ENCODE measurements around the gene EIF3K.
"Not testable (repeated sequence)": the region's sequence is repeated elsewhere in the genome, so short reads cannot be mapped to it uniquely, and the experiment has no call there.

Gene EIF3K, protein sequence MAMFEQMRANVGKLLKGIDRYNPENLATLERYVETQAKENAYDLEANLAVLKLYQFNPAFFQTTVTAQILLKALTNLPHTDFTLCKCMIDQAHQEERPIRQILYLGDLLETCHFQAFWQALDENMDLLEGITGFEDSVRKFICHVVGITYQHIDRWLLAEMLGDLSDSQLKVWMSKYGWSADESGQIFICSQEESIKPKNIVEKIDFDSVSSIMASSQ

DNA sequence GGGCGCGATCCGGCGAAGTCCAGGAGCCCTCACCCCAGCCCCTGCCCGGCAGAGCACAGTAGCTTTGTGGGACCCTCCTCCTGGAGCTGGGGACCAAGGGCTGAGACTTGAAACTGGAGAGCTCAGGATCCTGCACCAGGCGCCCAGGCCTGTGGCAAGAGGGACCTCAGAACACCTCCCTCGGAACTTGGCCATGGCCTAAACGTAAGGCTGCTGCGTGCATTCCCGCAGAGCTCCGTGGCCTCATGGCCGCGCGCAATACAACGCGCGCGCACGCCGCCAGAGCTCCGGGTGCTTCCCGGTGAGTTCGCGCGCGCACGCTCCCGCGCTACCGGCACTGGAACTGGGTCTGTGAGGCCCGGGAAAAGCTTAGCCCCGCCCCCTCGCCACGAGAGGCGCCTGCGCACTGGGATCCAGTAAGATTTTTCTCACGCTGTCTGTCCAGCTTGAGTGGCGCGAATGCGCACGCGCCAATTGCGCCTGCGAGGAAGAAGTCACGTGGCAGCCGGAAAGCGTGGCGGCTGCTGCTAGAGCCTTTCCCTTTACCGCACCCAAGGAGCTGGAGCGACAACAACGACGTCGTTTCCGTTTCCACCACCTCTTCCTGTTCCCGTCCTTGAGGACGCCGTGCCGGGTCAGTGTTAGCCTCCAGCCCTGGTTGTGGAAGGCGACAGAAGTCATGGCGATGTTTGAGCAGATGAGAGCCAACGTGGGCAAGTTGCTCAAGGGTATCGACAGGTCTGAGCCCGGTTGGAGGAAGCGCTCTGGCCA, at the start of gene EIF3K:
TSS of gene EIF3K (plus strand) at position 599 of the 771 bp plus-strand sequence. CDS start at position 680, 81 bp downstream.
- peak; percentile 84 for DNase-seq

DNA sequence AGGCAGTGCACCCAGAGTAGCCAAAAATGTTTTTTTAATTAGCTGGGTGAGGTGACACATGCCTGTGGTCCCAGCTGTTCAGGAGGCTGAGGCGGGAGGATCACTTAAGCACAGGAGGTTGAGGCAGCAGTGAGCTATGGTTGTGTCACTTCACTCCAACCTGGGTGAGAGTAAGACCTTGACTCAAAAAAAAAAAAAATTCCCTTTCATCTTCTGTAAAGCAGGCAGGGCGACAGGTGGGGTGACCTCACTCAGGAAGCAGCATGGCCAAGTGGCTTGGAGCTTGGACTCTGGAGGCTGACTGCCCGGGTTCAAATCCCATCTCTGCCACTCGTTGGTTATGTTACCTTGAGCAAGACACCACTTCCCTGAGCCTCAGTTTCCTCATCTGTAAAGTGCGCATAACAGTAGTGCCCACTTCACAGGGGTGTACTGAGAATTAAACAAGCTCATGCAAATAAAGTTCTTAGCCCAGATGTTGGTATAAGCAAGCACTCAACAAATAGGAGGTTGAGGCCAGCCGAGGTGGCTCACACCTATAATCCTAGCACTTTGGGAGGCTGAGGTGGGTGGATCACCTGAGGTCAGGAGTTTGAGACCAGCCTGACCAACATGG, 49.5 kb upstream of the EIF3K start:
- no peak for DNase-seq

DNA sequence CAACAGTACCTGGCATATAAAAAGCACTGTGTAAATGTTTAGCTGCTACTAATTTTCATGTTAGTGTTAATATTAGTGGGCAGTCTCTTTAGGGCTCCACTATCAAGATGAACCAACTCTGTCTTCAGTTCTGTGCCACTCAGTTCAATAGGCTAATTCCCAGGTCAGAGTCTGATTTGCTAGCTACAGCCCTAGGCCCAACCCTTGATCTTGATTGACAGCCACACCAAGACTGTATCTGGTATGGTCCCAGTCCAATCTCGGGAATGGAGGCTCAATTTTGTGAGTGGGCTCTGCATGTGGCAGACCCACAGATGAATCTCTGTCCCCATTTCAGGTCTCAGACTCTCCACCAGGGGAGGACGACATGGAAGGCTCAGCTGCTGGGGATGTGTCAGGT, 47.3 kb upstream of the EIF3K start:
- DNase-seq = no peak

DNA sequence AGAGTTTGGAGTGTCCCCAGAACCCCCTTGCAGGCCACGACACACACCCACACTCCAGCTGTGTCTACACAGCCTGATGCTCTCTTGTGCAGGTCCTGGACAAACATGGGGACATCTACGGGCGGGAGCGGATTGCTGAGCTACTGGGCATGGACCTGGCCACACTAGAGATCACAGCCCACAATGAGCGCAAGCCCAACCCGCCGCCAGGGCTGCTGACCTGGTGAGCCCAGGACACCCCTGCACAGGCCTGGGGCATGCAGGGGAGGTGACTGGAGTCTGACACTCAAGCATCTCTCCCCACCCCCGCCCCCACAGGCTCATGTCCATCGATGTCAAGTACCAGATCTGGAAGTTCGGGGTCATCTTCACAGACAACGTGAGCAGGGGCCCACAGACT, 41.2 kb upstream of the EIF3K start:
- no peak for DNase-seq

DNA sequence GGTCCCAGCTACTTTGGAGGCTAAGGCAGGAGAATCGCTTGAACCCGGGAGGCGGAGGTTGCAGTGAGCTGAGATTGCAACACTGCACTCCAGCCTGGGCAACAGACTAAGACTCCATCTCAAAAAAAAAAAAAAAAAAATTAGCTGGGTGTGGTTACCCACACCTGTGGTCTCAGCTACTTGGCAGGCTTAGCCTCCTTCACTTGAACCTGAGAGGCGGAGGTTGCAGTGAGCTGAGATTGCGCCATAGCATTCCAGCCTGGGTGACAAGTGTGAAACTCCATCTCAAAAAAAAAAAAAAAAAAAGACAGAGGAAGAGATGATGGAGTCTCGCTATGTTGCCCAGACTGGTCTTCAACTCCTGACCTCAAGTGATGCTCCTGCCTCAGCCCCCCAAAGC, 39.7 kb upstream of the EIF3K start:
- not testable (repeated sequence) for DNase-seq

DNA sequence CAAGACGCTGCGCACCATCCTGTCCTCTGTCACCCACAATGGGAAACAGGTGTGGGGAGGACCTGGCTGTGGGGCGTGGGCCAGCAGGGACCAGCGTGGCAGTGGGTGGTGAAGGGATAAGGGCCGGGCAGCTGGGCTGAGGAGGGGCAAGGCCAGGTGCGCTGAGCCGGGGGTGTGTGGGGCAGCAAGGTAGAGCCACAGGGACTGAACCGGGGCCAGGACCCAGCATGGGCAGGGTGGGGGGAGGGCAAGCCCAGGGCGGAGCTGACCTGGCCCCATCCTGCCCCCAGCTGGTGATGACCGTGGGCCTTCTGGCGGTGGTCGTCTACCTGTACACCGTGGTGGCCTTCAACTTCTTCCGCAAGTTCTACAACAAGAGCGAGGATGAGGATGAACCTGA, 38.9 kb upstream of the EIF3K start:
- no peak for DNase-seq

DNA sequence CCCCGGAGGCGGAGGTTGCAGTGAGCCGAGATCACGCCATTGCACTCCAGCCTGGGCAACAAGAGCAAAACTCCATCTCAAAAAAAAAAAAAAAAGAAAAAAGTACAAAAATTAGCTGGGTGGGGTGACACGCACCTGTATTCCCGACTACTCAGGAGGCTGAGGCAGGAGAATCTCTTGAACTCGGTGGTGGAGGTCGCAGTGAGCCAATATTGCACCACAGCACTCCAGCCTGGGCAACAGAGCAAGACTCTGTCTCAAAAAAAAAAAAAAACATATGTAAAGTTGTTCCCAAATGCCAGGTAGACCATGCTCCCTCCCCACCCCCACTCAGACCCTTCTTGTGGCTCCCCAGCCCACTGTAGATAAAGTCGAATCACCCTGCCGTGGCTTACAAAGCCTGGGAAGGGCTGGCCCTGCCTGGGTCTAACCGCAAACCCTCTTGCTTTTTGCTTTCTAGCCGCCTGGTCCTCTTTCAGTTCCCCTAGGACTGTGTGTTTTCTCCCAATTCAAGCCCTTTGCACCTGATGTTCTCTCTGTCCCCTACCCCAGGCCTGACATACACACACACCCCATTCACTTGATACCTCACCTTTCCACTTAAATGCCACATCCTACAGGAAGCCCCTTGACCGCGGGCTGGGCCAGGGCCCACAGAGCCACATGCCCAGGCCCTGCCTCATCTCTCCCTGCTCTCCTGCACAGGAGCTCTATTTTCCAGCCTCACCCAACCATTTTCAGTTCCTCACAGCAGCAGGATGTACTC, 35.6 kb upstream of the EIF3K start:
- no peak for DNase-seq

DNA sequence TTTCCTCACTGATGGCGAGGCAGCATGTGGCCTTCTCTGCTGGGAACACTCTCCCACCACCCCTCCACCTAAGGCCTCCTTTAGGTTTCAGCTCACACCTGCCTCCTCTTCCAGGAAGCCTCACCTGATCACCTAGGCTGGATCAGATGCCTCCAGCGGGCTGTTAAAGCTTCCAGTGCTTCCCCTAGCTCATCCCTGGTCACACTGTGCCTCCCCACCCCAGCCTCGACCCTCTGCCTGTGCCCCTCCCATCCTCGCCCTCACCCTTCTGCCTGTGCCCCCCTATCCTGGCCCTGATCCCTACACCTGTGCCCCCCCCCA, 35.0 kb upstream of the EIF3K start:
- DNase-seq = no peak

DNA sequence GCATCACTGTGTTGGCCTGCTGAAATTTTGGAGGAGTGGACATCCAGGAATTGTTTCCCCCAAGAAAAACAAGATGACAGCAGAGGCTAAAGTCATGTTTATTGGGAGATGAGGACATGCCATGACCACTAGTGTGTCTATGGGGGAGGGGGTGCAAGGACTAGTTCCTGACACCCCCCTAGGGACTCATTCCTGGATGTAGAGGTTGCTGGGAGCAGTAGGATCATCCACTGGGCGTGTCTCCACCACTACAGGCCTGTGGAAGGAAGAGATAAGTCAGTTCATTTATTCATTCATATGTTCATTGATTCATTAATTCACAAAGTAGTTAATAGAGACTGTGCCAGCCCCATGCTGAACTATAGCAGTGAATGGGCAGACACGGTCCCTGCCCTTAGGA, 31.4 kb upstream of the EIF3K start:
- no peak for DNase-seq

DNA sequence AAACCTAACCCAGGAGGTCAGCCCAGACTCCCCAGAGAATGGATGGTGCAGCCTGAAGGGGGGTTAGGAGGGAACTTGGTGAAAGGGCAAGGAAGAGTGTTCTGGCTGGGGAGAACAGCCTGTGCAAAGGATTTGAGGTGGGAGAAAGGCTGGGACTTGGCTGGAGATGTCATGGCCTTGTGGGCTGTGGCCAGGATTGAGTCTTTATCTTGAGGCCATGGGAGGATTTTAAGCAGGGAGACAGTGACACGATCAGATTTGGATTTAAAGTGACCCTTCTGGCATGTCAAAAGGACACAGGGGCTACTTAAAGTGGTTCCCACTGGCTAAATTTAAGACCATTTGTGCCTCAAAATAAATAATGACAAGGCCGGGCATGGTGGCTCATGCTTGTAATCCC, 30.9 kb upstream of the EIF3K start:
- DNase-seq = no peak

DNA sequence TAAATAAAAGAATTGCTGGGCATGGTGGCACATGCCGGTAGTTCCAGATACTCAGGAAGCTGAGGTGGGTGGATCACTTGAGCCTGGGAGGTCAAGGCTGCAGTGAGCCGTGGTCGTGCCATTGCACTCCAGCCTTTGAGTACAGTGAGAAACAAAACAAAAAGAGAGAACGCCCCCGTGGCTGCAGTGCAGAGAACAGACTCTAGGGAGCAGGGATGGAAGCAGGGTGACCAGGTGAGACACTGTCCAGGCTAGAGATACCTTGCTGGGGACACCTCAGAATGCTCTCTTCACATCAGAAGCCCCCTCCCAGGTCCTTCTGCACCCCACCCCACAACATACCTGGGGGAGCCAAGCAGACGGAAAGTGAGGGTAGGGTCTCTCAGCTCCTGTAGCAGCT, 26.0 kb upstream of the EIF3K start:
- DNase-seq = no peak

DNA sequence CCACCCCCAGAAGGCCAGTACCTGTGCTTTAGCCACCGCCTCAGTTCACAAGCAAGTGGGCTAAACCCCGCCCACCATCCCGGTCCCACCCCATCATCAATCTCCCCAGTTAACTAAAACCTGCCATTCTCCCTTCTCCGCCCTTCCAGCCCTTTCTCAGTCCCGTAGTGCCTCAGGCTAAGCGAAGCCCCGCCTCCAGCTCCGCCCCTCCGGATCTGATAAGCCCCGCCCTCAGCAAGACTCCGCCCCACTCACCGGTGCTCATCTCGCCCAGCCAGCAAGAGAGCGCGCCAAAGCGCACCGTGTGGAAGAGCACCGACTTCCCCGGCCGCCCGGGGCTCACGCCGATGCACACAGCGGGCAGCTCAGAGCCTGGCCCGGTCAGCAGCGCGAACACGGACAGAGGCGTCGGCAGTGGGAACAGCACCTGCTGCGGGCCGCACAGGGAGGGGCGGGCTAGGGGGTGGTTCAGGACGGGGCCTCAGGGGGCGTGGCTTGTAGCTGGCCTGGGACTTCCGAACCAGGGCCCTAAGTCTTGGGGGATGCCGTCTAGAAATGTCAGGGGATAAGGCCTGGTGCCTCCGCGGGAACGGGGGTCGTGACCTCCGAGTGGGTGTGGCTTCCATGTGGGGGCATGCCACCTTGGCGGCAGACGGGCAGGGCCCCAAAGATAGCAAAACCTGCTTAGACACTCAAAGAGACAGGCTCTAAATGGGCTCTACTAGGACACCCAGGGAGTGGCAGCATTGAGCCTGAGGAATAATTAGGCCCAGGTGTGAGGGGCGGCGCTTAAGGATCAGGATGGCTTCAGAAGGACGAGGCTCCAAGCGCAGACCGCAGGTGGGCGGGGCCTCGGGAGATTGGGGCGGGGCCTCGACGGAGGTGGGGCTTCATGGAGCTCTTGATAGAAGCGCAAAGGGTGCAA, 22.7 kb upstream of the EIF3K start:
- DNase-seq = no peak

DNA sequence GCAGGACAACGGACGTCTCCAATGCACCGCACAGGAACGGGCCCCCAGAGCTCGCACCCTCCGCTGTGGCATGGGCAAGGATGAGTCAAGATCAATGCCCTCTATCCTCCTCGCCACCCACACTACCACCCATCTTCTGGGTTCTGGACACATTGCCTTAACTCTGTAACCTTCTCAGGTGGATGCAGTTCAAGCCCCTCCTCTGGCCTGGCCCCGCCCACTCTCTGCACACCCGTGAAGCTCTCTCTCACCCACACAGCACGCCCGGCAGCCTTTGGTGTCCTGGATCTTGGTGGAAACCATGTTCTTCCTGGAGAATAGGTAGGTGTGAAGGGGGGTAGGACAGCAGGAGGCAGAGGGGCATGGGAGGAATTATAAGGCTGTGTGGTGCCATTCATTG, 21.9 kb upstream of the EIF3K start:
- DNase-seq = no peak

DNA sequence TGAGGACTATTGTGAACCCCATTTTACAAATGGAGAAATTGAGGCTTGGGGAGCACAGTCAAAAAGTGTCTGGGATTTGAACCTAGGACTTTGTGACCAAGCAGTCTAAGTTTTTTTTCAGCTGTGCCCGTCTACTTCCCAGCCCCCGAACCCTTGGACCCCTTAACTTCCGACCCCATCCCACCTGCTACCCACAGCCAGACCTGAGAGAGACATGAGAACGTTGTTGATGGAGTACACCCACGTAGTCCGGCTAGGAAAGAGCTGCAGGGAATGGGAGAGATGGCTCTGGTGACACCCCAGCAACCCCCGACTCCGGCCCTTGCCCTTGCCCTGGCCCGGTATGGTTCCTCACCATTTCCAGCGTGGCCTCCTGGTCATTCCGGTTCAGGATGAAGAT, 19.3 kb upstream of the EIF3K start:
- DNase-seq = no peak

DNA sequence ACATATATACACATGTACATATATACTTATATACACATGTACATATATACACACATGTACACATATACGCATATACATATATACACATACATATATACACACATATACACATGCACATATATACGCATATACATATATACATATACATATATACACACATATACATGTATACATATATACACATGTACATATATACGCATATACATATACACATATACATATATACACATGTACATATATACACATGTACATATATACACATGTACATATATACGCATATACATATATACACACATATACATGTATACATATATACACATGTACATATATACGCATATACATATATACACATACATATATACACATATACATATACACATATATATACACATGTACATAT, 16.1 kb upstream of the EIF3K start:
- not testable (repeated sequence) for DNase-seq

DNA sequence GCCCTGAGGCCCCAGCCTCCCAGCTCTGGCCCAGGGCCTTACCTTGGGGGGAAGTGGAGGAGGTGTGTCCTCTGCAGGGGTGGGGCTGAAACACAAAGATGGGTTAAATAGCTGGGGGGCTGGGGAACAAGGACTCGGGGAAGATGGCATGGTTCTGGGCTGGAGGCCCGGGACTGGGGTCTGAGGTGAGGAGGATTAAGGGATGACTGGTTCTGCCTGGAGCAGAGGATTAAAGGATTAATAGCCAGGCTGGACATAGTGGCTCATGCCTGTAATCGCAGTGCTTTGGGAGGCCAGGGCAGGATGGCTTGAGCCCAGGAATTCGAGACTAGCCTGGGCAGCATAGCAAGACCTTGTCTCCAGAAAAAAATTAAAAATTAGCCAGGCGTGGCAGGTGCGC, 12.9 kb upstream of the EIF3K start:
- no peak for DNase-seq

DNA sequence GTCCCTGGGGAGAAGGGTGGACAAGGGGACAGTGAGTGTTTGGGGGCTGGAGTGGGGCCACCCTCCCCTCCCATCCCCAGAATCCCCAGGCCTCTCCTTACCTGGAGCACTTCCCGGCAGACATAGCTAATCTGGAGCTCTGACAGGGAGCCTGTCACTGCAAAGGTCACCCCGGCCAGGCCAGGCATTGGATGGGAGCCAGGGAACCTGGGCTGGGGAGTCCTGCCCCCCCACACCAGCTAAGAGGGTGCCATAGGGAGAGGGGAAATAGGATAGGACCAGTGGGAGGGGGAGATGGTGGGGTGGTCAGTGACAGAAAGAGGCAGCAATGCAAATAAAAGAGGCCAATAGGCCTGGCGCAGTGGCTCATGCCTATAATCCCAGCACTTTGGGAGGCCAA, 4.7 kb upstream of the EIF3K start:
- DNase-seq = no peak

DNA sequence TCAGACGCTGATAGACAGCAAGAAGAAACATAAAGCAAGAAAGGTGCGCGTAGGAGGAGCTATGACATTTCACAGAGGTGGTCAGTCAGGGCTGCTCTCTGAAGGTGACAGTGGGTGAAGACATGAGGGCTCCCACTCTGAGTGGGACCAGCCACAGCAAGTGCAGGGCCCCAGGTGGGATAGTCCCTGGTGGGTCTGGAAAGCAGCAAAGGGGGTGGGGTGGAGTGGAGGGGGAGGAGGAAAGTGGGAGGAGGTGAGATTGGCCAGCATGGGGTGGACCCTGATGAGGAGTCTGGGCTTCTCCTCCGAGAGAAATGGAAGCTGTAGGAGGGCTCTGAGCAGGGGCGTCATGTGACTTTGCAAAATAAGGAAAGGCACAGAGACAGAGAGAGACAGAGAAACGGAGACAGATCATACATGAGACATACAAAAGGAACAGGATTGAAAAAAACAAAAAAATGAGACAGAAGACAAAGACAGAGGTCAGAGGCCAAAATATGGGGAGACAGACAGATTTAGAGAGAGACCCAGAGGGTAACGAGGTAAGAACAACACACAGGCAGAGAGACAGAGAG, 3.9 kb upstream of the EIF3K start:
- no peak for DNase-seq

DNA sequence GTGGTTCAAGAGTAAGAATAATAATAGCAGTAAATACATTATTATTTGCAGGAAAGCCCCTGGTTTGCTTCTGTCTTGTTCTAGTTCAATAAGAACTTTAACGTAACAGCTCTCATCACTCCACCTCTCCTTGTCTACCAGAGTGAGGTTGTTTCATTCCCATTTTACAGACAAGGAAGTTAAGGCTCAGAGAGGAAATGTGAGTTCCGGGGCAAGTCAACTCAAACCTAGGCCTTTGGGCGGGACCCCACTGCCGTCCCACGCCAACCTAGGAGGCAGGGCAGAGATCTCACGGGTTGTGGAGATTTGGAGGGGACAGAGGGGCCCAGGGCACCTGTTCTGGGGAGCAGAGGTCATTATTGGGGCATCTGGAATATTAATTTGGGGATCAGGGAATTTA, 2.7 kb upstream of the EIF3K start:
- no peak for DNase-seq

DNA sequence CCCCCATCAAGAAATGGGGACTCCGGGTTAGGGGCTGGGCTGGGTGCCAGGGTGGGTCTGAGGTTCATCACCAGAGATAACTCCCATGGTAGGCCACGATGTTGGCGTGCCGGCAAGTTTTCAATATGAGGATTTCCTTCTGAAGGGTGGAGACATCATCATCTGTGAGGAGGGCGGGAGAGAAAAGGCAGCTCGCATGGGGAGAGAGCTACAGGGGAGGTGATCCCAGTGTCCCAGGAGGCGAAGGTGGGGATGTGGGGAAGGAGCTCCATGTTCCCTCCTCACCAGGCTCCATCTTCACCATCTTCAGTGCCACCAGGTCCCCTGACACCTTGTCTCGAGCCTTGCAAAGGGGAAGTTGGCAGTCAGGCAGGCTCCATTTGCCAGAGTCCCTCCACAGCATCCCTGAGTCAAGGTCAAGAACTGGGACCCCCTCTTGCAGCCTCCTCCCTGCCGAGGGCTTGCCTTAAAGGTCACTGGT, 1.7 kb upstream of the EIF3K start:
- no peak for DNase-seq

DNA sequence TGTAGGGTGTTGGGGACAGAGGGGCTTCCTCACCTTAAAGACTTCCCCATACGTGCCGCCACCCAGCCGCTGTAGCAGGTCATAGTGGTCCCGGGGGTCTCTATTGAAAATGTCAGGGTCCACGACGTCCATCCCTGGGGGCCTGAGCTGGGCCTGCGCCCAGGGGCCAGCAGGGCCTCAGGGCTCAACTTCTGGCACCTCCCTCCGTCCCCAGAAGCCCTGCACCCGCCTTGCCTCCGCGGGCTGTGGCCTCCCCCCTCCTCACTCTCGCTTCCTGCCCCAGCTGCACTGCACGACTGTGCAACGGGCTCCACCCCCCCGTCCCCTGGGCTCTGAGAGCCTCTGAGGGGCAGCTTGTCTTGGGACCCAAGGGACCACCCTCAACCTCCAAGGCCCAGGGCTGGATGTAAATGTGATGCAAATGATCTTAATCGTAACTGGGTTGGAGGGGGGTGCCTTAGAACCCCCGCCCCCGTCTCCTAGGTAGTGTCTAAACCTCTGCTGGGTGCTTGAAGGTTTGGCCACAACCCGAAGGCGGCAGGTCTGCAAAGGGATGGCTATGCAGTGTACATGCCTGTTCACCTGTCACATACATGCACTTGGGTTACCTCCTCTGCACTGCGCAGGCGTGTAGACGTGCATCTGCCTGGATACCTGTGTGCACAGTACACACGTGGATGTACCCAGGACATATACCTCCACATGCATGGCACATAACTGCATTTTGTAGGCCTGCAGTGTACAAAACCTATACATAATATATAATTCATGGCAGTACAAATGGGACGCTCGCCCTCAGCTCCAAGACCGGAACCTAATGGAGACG, 1.0 kb upstream of the EIF3K start, which contains the start of gene MAP4K1:
TSS of gene MAP4K1 (minus strand) at position 190 of the 826 bp plus-strand sequence. CDS start at position 132, 58 bp downstream.
- DNase-seq = no peak
